ENCODE measurements around the gene EMC8.

The EMC8 gene

GRCh38 chr16:85752511-85753420 lies 46.6 kb downstream of the EMC8 start:
- no peak for DNase-seq

- DNase-seq, result no peak
Observed at GRCh38 chr16:85751698-85752501, 47.4 kb downstream of the EMC8 start.

GRCh38 chr16:85750827-85751697 lies 48.3 kb downstream of the EMC8 start, which contains the start of gene C16orf74:
TSS of gene C16orf74 (minus strand) at chr16:85751096. CDS start at chr16:85735217, 15,879 bp downstream.
- no peak for DNase-seq

- DNase-seq, result no peak
Observed at GRCh38 chr16:85750146-85750826, 49.1 kb downstream of the EMC8 start.

GRCh38 chr16:85749771-85750145 lies 49.6 kb downstream of the EMC8 start:
- DNase-seq, result no peak

- DNase-seq, result no peak
Observed at GRCh38 chr16:85746460-85747215, 52.7 kb downstream of the EMC8 start.

GRCh38 chr16:85738923-85739715 lies 60.2 kb downstream of the EMC8 start:
- no peak for DNase-seq

GRCh38 chr16:85736921-85737320 lies 62.4 kb downstream of the EMC8 start:
- DNase-seq, result no peak

- no peak for DNase-seq
Observed at GRCh38 chr16:85735946-85736345, 63.4 kb downstream of the EMC8 start.

GRCh38 chr16:85735225-85735635 lies 64.1 kb downstream of the EMC8 start:
- no peak for DNase-seq

GRCh38 chr16:85734311-85735017 lies 64.9 kb downstream of the EMC8 start:
- no peak for DNase-seq

- no peak for DNase-seq
Observed at GRCh38 chr16:85733839-85734170, 65.5 kb downstream of the EMC8 start.

- no peak for DNase-seq
Observed at GRCh38 chr16:85733155-85733838, 66.0 kb downstream of the EMC8 start.

GRCh38 chr16:85731179-85731578 lies 68.2 kb downstream of the EMC8 start:
- DNase-seq, result no peak

GRCh38 chr16:85730186-85730465 lies 69.2 kb downstream of the EMC8 start:
- DNase-seq, result no peak

GRCh38 chr16:85729452-85730185 lies 69.7 kb downstream of the EMC8 start:
- DNase-seq, result no peak

- DNase-seq, result no peak
Observed at GRCh38 chr16:85728879-85729278, 70.5 kb downstream of the EMC8 start.
